ENCODE data around the gene MRPL40.

MRPL40 gene

DNA sequence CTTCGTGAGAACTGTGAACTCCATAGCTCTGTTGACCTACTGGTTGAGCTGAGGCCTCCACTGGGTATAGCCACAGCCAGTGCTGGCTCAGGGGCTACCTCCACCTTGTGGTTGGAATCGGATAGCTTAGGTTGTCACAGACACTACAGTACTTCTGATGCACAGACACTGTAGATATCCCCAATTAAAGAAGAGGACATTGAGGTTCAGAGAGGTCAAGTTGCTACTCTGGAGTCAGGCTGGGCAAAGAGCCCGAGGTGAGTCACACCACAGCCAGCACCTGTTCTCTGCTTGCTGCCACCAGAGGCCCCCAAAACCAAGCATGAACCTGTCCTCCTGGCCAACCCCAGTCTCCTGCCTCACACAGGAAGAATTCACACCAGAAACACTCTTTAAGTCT lies 41.2 kb downstream of the MRPL40 start:
- no peak for TF ChIP-seq FOXP2 (optimal IDR thresholded peaks at IDR 0.05; ENCODE audit: borderline replicate concordance, extremely low read depth, extremely low read length, insufficient read depth)
- TF ChIP-seq, protein P1, sequence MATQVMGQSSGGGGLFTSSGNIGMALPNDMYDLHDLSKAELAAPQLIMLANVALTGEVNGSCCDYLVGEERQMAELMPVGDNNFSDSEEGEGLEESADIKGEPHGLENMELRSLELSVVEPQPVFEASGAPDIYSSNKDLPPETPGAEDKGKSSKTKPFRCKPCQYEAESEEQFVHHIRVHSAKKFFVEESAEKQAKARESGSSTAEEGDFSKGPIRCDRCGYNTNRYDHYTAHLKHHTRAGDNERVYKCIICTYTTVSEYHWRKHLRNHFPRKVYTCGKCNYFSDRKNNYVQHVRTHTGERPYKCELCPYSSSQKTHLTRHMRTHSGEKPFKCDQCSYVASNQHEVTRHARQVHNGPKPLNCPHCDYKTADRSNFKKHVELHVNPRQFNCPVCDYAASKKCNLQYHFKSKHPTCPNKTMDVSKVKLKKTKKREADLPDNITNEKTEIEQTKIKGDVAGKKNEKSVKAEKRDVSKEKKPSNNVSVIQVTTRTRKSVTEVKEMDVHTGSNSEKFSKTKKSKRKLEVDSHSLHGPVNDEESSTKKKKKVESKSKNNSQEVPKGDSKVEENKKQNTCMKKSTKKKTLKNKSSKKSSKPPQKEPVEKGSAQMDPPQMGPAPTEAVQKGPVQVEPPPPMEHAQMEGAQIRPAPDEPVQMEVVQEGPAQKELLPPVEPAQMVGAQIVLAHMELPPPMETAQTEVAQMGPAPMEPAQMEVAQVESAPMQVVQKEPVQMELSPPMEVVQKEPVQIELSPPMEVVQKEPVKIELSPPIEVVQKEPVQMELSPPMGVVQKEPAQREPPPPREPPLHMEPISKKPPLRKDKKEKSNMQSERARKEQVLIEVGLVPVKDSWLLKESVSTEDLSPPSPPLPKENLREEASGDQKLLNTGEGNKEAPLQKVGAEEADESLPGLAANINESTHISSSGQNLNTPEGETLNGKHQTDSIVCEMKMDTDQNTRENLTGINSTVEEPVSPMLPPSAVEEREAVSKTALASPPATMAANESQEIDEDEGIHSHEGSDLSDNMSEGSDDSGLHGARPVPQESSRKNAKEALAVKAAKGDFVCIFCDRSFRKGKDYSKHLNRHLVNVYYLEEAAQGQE (IDR thresholded peaks at IDR 0.05; ENCODE audit: insufficient read depth in 1 of 2, low read depth in 2 of 2, low read length in 2 of 2): no peak
- TF ChIP-seq SIN3A (IDR thresholded peaks at IDR 0.05; ENCODE audit: borderline replicate concordance, insufficient read depth, low read length): no peak
- no peak for TF ChIP-seq TAF1 (IDR thresholded peaks at IDR 0.05; ENCODE audit: borderline replicate concordance, insufficient read depth, low read length)

DNA sequence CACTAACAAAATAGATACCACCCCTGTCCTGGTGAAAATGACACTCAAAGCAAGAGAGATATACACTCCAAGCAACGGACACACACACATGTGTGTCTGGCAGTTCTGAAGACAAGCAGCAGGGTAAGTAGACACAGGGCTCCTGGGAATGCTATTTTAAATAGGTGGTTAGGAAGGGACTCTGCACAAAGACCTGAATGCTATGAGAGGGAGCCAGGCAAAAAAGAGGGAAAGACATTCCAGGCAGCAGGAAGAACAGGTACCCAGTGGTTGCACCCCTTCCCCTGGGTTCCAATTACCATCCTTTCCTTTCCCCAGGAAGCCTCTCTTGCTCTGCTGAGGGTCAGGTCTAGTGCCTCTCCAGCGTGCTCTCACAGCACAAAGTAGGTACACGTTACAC lies 43.7 kb downstream of the MRPL40 start:
- no peak for TF ChIP-seq POLR2AphosphoS5 (IDR thresholded peaks at IDR 0.05; ENCODE audit: low read depth, low read length)
- TF ChIP-seq SIN3A (IDR thresholded peaks at IDR 0.05; ENCODE audit: borderline replicate concordance, insufficient read depth, low read length): no peak
- TF ChIP-seq FOXP2 (optimal IDR thresholded peaks at IDR 0.05; ENCODE audit: borderline replicate concordance, extremely low read depth, extremely low read length, insufficient read depth): no peak
- TF ChIP-seq TAF1 (IDR thresholded peaks at IDR 0.05; ENCODE audit: borderline replicate concordance, insufficient read depth, low read length): no peak
- TF ChIP-seq, protein P1 (IDR thresholded peaks at IDR 0.05; ENCODE audit: insufficient read depth in 1 of 2, low read depth in 2 of 2, low read length in 2 of 2): no peak

DNA sequence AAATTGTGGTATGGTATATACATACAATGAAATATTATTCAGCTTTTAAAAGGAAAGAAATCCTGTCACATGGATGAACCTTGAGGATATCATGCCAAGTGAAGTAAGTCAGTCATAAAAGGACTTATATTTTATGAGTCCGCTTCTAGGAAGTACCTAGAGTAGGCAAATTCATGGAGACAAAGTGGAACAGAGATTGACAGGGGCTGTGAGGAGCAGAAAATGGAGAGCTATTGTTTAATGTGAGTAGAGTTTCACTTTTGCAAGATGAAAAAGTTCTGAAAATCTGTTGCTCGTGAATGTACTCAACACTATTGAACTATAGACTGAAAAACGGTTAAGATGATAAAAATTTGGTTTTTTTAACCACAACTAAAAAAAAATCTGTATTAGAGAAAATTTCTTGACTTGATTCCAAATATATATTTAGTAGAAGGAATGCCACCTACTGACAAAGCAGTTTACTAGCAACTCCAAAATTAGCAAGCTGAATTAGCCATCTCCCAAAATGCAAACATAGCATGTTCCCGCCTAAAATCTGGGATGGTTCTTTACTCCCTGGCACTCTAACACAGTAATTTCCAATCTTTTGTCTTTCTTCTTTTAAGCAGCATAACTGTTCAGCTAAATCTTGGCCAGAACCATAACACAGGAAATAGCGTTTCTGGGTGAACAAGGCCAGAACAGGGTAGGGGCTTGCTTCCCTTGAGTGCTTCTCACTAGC lies 45.1 kb downstream of the MRPL40 start:
- no peak for TF ChIP-seq SIN3A (IDR thresholded peaks at IDR 0.05; ENCODE audit: borderline replicate concordance, insufficient read depth, low read length)
- TF ChIP-seq, protein P1 (IDR thresholded peaks at IDR 0.05; ENCODE audit: insufficient read depth in 1 of 2, low read depth in 2 of 2, low read length in 2 of 2): no peak
- no peak for TF ChIP-seq POLR2AphosphoS5 (IDR thresholded peaks at IDR 0.05; ENCODE audit: low read depth, low read length)
- no peak for TF ChIP-seq FOXP2 (optimal IDR thresholded peaks at IDR 0.05; ENCODE audit: borderline replicate concordance, extremely low read depth, extremely low read length, insufficient read depth)
- no peak for TF ChIP-seq TAF1 (IDR thresholded peaks at IDR 0.05; ENCODE audit: borderline replicate concordance, insufficient read depth, low read length)

GRCh38 chr22:19478045-19478900 lies 45.9 kb downstream of the MRPL40 start:
- TF ChIP-seq, protein P1 (IDR thresholded peaks at IDR 0.05; ENCODE audit: insufficient read depth in 1 of 2, low read depth in 2 of 2, low read length in 2 of 2): no peak
- TF ChIP-seq POLR2AphosphoS5 (IDR thresholded peaks at IDR 0.05; ENCODE audit: low read depth, low read length) (no peak), TAF1 (IDR thresholded peaks at IDR 0.05; ENCODE audit: borderline replicate concordance, insufficient read depth, low read length) (no peak), FOXP2 (optimal IDR thresholded peaks at IDR 0.05; ENCODE audit: borderline replicate concordance, extremely low read depth, extremely low read length, insufficient read depth) (no peak), SIN3A (IDR thresholded peaks at IDR 0.05; ENCODE audit: borderline replicate concordance, insufficient read depth, low read length) (no peak)

Data from PFSK-1 (cell line).